Peyer's patch (tissue), 4 donors: ENCODE results near the gene ATP11C. TPM values are rescaled to one million over a fixed set of nuclear protein-coding genes. Genes with fewer than 3 reads are reported as not detected.

Experiments
- DNase-seq, 3 donors: peaks; one replicate each; pipeline ENCODE4 v3.0.0-alpha.2; 2017 to 2019
- H3K27ac ChIP-seq, 4 donors: fragments of 200-600 bp; sonication (generic); one replicate each; pipeline ENCODE4 v1.5.1; 2016 to 2019
- H3K27me3 ChIP-seq, 2 donors: fragments of 200-600 bp; sonication (generic); one replicate each; pipeline ENCODE4 v1.5.1; 2019
- H3K36me3 ChIP-seq, 3 donors: fragments of 200-600 bp; sonication (generic); one replicate each; pipeline ENCODE4 v1.5.1; 2016 to 2019
- H3K4me1 ChIP-seq, 4 donors: fragments of 200-600 bp; sonication (generic); one replicate each; pipeline ENCODE4 v1.5.1; 2016 to 2019
- H3K4me3 ChIP-seq, 4 donors: fragments of 200-600 bp; sonication (generic); 1 replicate in 3 of 4; 2 replicates in 1 of 4; pipeline ENCODE4 v1.5.1; 2016 to 2019; ENCODE audit warnings: mild to moderate bottlenecking in 1 of 4
- H3K9me3 ChIP-seq, 4 donors: fragments of 200-600 bp; sonication (generic); one replicate each; pipeline ENCODE4 v1.5.1; 2016 to 2019; ENCODE audit warnings: mild to moderate bottlenecking in 1 of 4
- POLR2A ChIP-seq, 2 donors: fragments of 450-650 bp; IDR thresholded peaks; one replicate each; pipeline ENCODE4 v1.5.1; 2017; ENCODE audit warnings: antibody characterized with exemption in 2 of 2, mild to moderate bottlenecking in 2 of 2, moderate library complexity in 2 of 2
- total RNA-seq, 4 donors: library from RNA; depleted of rRNA; stranded (reverse); fragments of >200 nt; gene quantifications; one replicate each; pipeline ENCODE4 v1.1.0, GENCODE V29; 2016
- TF ChIP-seq, protein P1 (sequence below), 6 experiments: fragments of 450-650 bp in 4 of 6; fragments of 200-600 bp in 2 of 6; sonication (generic) in 1 of 6; IDR thresholded peaks; one replicate each; pipeline ENCODE4 v1.5.1; 2017 to 2019; ENCODE audit warnings: antibody characterized with exemption in 6 of 6, mild to moderate bottlenecking in 3 of 6, moderate library complexity in 1 of 6

Gene ATP11C
- total RNA-seq, 4 donors from 2014 or later = 8.9 to 46.2 (median 13.1) TPM

DNA sequence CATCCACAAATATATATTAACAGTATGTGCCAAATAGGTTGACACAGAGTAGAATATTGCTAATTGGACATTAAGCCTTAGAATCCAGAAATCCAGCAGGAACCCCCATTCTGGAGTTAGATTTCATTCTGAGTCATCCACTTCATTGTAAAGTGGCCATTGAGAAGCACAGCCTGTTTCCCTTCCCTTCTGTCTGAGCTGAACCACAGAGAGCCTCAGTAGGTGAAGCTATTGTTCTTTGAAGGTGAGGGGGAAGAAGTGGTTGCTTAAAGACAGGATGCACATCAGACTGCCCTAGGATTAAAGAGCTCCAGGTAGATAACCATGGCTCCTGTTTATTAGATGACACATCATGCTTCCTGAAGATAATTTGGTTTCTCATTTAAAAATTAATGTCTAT, 194.3 kb downstream of the ATP11C start:
- H3K4me1 ChIP-seq = no peaks in the 10 kb centered on the region
- H3K9me3 ChIP-seq = no peaks in the 10 kb centered on the region
- TF ChIP-seq POLR2A (IDR thresholded peaks at IDR 0.05) = no peak
- TF ChIP-seq, protein P1, sequence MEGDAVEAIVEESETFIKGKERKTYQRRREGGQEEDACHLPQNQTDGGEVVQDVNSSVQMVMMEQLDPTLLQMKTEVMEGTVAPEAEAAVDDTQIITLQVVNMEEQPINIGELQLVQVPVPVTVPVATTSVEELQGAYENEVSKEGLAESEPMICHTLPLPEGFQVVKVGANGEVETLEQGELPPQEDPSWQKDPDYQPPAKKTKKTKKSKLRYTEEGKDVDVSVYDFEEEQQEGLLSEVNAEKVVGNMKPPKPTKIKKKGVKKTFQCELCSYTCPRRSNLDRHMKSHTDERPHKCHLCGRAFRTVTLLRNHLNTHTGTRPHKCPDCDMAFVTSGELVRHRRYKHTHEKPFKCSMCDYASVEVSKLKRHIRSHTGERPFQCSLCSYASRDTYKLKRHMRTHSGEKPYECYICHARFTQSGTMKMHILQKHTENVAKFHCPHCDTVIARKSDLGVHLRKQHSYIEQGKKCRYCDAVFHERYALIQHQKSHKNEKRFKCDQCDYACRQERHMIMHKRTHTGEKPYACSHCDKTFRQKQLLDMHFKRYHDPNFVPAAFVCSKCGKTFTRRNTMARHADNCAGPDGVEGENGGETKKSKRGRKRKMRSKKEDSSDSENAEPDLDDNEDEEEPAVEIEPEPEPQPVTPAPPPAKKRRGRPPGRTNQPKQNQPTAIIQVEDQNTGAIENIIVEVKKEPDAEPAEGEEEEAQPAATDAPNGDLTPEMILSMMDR (IDR thresholded peaks at IDR 0.05) = no peak
- H3K36me3 ChIP-seq = no peaks in the 10 kb centered on the region
- H3K27ac ChIP-seq = no peak overlapping the region
- H3K4me3 ChIP-seq = no peak overlapping the region
- H3K27me3 ChIP-seq = no peaks in the 10 kb centered on the region
- DNase-seq = no peak

DNA sequence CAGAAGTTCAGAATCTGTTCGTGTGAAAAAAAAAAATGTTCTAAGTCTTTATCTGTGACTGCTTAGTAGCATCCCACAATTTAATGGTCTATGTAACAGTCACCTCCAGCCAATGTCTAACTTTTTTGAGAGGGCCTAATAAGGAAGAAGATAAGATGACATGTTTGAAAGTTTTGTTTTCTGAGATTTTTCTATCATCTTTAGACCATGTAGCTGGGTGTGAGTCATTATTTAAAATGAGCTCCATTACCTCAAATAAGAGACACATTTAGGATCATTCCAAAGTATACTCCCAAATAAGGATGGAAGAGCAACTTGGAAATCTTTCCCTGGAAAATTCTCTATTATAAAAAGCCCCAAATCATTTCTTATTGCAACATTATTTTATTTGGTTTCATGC, 196.7 kb downstream of the ATP11C start:
- H3K4me3 ChIP-seq = no peak overlapping the region
- DNase-seq = no peak
- TF ChIP-seq, protein P1 (IDR thresholded peaks at IDR 0.05) = no peak
- TF ChIP-seq POLR2A (IDR thresholded peaks at IDR 0.05) = no peak
- H3K27me3 ChIP-seq = no peaks in the 10 kb centered on the region
- H3K27ac ChIP-seq = no peak overlapping the region
- H3K4me1 ChIP-seq = no peaks in the 10 kb centered on the region
- no peaks in the 10 kb centered on the region for H3K36me3 ChIP-seq
- H3K9me3 ChIP-seq = no peaks in the 10 kb centered on the region

DNA sequence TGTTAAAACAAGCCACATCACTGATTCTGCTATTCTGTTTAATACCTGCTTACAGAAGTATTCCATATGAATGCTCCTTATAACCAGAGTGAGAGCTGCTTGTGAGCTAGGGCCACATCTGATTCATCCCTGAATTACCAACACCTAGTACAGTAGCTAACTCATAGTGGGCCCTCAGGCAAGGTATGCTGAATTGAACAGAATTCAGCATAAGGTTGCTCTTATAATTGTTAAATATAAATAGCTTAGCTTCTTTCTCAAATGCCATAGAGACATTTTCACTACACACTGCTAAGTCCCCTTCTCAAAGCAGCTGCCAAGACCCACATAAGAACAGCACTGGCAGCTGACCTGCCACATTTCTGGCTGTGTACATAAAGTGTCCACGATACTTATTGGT, 197.9 kb downstream of the ATP11C start:
- H3K4me3 ChIP-seq = no peak overlapping the region
- H3K27me3 ChIP-seq = no peaks in the 10 kb centered on the region
- H3K4me1 ChIP-seq = no peaks in the 10 kb centered on the region
- no peaks in the 10 kb centered on the region for H3K9me3 ChIP-seq
- DNase-seq = no peak
- no peak overlapping the region for H3K27ac ChIP-seq
- no peaks in the 10 kb centered on the region for H3K36me3 ChIP-seq
- TF ChIP-seq, protein P1 (IDR thresholded peaks at IDR 0.05) = no peak
- TF ChIP-seq POLR2A (IDR thresholded peaks at IDR 0.05) = no peak

DNA sequence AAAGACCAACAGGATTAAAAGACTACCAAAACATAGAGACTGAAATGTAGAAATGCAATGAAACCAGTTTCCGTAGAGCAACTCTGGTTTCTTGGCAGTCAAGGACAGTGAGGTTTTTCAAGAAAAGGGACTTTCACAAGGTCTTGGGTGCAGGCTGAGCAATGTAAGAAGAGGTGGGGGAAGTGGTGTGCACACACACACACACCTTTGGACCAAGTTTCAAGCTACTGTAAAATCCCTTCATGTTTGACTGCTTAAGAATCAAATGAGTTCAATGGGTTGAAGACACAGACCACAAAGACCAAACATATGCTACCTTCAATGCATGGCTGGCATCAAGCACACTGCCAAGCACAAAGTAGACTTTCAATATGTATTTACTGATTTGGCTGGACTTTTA, 207.1 kb downstream of the ATP11C start:
- H3K27me3 ChIP-seq = no peaks in the 10 kb centered on the region
- H3K36me3 ChIP-seq = no peaks in the 10 kb centered on the region
- no peaks in the 10 kb centered on the region for H3K4me1 ChIP-seq
- H3K9me3 ChIP-seq = no peaks in the 10 kb centered on the region
- no peak for DNase-seq
- TF ChIP-seq POLR2A (IDR thresholded peaks at IDR 0.05) = no peak
- TF ChIP-seq, protein P1 (IDR thresholded peaks at IDR 0.05) = no peak
- H3K27ac ChIP-seq = no peak overlapping the region
- no peak overlapping the region for H3K4me3 ChIP-seq

DNA sequence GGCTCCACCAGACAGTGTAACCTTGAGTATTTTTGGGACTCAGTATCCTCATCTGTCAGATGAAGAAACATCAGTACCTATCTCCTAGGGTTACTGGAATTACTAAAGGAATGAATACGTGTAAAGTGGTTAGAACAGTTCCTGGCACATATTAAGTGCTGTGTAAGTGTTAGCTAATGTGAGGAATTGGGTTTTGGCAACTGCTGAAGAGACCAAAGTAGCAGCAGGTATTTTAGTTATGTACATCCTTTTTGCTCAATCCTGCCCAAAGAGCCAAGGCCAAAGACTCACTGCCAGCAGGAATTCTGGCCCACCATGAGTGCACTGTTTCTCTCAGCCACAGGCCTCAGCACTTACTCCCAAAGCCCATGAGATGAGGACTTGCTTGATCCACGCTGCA, 208.2 kb downstream of the ATP11C start:
- no peaks in the 10 kb centered on the region for H3K4me1 ChIP-seq
- H3K36me3 ChIP-seq = no peaks in the 10 kb centered on the region
- no peak overlapping the region for H3K4me3 ChIP-seq
- no peak for DNase-seq
- H3K27ac ChIP-seq = no peak overlapping the region
- no peaks in the 10 kb centered on the region for H3K9me3 ChIP-seq
- TF ChIP-seq, protein P1 (IDR thresholded peaks at IDR 0.05) = no peak
- no peak for TF ChIP-seq POLR2A (IDR thresholded peaks at IDR 0.05)
- no peaks in the 10 kb centered on the region for H3K27me3 ChIP-seq

DNA sequence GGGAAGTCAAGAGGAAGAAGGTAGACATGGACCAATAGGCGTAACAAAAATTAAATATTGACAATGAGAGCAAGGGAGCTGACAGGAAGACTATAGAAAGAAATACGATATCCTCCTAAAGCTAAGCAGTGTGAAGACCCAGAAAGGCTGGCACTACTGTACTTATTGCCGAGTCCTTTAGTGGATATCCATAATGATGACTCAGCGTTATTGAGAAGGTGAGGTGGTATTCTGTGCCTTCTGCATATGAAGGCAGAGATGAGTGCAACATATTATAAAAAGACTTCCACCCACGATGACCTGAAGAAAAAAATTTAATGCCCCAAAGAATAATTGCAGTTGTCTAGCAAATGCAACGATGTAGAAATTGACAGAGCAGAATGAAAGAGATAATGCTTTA, 211.9 kb downstream of the ATP11C start:
- no peak for TF ChIP-seq POLR2A (IDR thresholded peaks at IDR 0.05)
- TF ChIP-seq, protein P1 (IDR thresholded peaks at IDR 0.05) = no peak
- H3K27ac ChIP-seq = no peak overlapping the region
- H3K4me1 ChIP-seq = no peaks in the 10 kb centered on the region
- DNase-seq = no peak
- no peak overlapping the region for H3K4me3 ChIP-seq
- no peaks in the 10 kb centered on the region for H3K36me3 ChIP-seq
- H3K27me3 ChIP-seq = no peaks in the 10 kb centered on the region
- H3K9me3 ChIP-seq = no peaks in the 10 kb centered on the region
